K562 (cell line): ENCODE data around the gene KMT2E. TPM values are rescaled to one million over a fixed set of nuclear protein-coding genes. Genes with fewer than 3 reads are reported as not detected.

Experiments
- ATAC-seq: fragments of 200-7000 bp; cut with Tn5 transposase; 3 replicates; pipeline ENCODE4 v1.9.1; 2020; ENCODE audit warnings: moderate library complexity
- BruUV-seq: library from RNA; stranded (reverse); fragments of 400-500 nt; replicated peaks from 2 replicates; lab custom pipeline; 2021; lab: Mats Ljungman, UMichigan
- CTCF ChIA-PET: fragments of 300-600 bp; formaldehyde crosslinking; extraction: SDS; loops from one replicate; lab custom pipeline; 2021; ENCODE audit warnings: low intra/inter-chr PET ratio; lab: Yijun Ruan, JAX
- POLR2A ChIA-PET: fragments of 300-600, 350-650 bp; sonication (Branson Sonifier 250); formaldehyde crosslinking; extraction: SDS; loops from one replicate; lab custom pipeline; 2021; ENCODE audit warnings: antibody characterized with exemption, inconsistent platforms; lab: Yijun Ruan, JAX
- DNase-seq, 4 experiments: peaks; one replicate each; pipeline versions ENCODE4 v3.0.0 to v3.0.0-alpha.2; 2011 to 2018; ENCODE audit warnings: low spot score in 3 of 4, mixed read lengths in 3 of 4; ENCODE audit errors: extremely low read depth in 1 of 4
- FAIRE-seq: peaks from 2 replicates; lab custom pipeline; 2011; peaks lifted over from hg19 to GRCh38; lab: Jason Lieb, UNC
- H2AFZ ChIP-seq: 2 replicates; pipeline ENCODE4 v1.6.0; 2011; ENCODE audit warnings: low read depth, low read length, control low read depth, inconsistent platforms
- H3K27ac ChIP-seq: fragments of 200-600 bp; 3 replicates; pipeline ENCODE4 v1.8.0; 2011; ENCODE audit warnings: low read depth, mild to moderate bottlenecking, control low read depth, inconsistent platforms, low read length, moderate library complexity, mixed read lengths; ENCODE audit errors: extremely low read depth
- H3K27me3 ChIP-seq, 2 experiments: fragments of 300-600 bp in 1 of 2; 2 replicates in 1 of 2; 3 replicates in 1 of 2; pipeline versions ENCODE4 v1.6.0 to v1.8.0; 2011; ENCODE audit warnings: inconsistent platforms in 2 of 2, low read length in 2 of 2, mild to moderate bottlenecking in 1 of 2, mixed read lengths in 1 of 2, moderate library complexity in 1 of 2; ENCODE audit not compliant: control insufficient read depth in 2 of 2, insufficient read depth in 2 of 2
- H3K36me3 ChIP-seq: fragments of 300-600 bp; 3 replicates; pipeline ENCODE4 v1.8.0; 2011; ENCODE audit warnings: mild to moderate bottlenecking, low read length, inconsistent platforms; ENCODE audit not compliant: control insufficient read depth, insufficient read depth
- H3K4me1 ChIP-seq, 2 experiments: fragments of 200-600 bp in 1 of 2; replicated peaks in 1 of 2; 2 replicates in 1 of 2; 3 replicates in 1 of 2; pipeline versions ENCODE4 v1.5.1 to v1.8.0; 2011; ENCODE audit warnings: inconsistent platforms in 2 of 2, low read length in 2 of 2, mild to moderate bottlenecking in 1 of 2, mixed read lengths in 1 of 2, moderate library complexity in 1 of 2; ENCODE audit not compliant: control insufficient read depth in 2 of 2, insufficient read depth in 2 of 2
- H3K4me2 ChIP-seq: 2 replicates; pipeline ENCODE4 v1.6.1; 2011; ENCODE audit warnings: low read length, control low read depth, inconsistent platforms, mixed read lengths; ENCODE audit not compliant: insufficient read depth
- H3K4me3 ChIP-seq: fragments of 200-600 bp; sonication (generic), shearing (Covaris generic); 2 replicates; pipeline ENCODE4 v1.5.1; 2016; ENCODE audit warnings: control low read depth, inconsistent platforms
- H3K79me2 ChIP-seq: fragments of 200-600 bp; 3 replicates; pipeline ENCODE4 v1.8.0; 2011; ENCODE audit warnings: low read length, inconsistent platforms; ENCODE audit not compliant: control insufficient read depth, insufficient read depth
- H3K9ac ChIP-seq, 2 experiments: 2 replicates each; pipeline versions ENCODE4 v1.6.0 to v1.6.1; 2011; ENCODE audit warnings: low read depth in 2 of 2, low read length in 2 of 2, control low read depth in 1 of 2, inconsistent platforms in 1 of 2, mild to moderate bottlenecking in 1 of 2, mixed read lengths in 1 of 2; ENCODE audit not compliant: insufficient read depth in 1 of 2
- H3K9me1 ChIP-seq: one replicate; pipeline ENCODE4 v1.6.0; 2011; ENCODE audit warnings: inconsistent platforms, mild to moderate bottlenecking, low read length, moderate library complexity; ENCODE audit not compliant: control insufficient read depth, insufficient read depth
- H3K9me3 ChIP-seq: replicated peaks from 2 replicates; pipeline ENCODE4 v1.5.1; 2011; ENCODE audit warnings: low read depth, low read length, inconsistent platforms; ENCODE audit not compliant: control insufficient read depth, insufficient read depth
- H4K20me1 ChIP-seq: replicated peaks from 2 replicates; pipeline ENCODE4 v1.6.1; 2011; ENCODE audit warnings: low read length, inconsistent platforms, mixed read lengths; ENCODE audit not compliant: control insufficient read depth, insufficient read depth
- CBFA2T3 ChIP-seq: fragments of 450-650 bp; IDR thresholded peaks from 2 replicates; pipeline ENCODE4 v1.6.1; 2017
- HDGF ChIP-seq: fragments of 450-650 bp; IDR thresholded peaks from 2 replicates; pipeline ENCODE4 v1.6.1; 2016
- NFIC ChIP-seq: fragments of 450-650 bp; IDR thresholded peaks from 2 replicates; pipeline ENCODE4 v1.6.1; 2017; ENCODE audit warnings: mild to moderate bottlenecking, inconsistent platforms
- RBFOX2 ChIP-seq: fragments of 200-400 bp; formaldehyde crosslinking; IDR thresholded peaks from 2 replicates; pipeline ENCODE4 v1.6.1; 2017; ENCODE audit warnings: low read depth, mild to moderate bottlenecking, low read length, moderate library complexity
- SREBF1 ChIP-seq: fragments of 150-350 bp; IDR thresholded peaks from 2 replicates; pipeline ENCODE4 v1.6.1; 2014; ENCODE audit warnings: antibody characterized with exemption, low read depth, low read length, borderline replicate concordance
- U2AF1 ChIP-seq: fragments of 200-400 bp; formaldehyde crosslinking; optimal IDR thresholded peaks from 2 replicates; pipeline ENCODE3; 2017; ENCODE audit warnings: mild to moderate bottlenecking, low read depth, low read length, moderate library complexity
- ZC3H11A ChIP-seq: IDR thresholded peaks from 2 replicates; pipeline ENCODE4 v1.6.1; 2012; ENCODE audit warnings: low read depth, low read length, improper control_type of control experiment
- ZNF140 ChIP-seq: fragments of 250-450 bp; sonication (Bioruptor Pico); IDR thresholded peaks from 2 replicates; pipeline ENCODE4 v1.8.0; 2021; ENCODE audit warnings: moderate library complexity, mild to moderate bottlenecking, inconsistent platforms
- ZNF354B ChIP-seq: fragments of 250-450 bp; sonication (Bioruptor Pico); IDR thresholded peaks from 2 replicates; pipeline ENCODE4 v1.4.0; 2020
- ZNF445 ChIP-seq: fragments of 250-450 bp; sonication (Bioruptor Pico); IDR thresholded peaks from 2 replicates; pipeline ENCODE4 v1.4.0; 2020; ENCODE audit warnings: low read depth, mild to moderate bottlenecking, moderate library complexity
- WGBS: fragments of 100-300 bp; shearing (Covaris generic); methylation state at CpG from one replicate; pipeline ENCODE4 v1.1.6; 2016; ENCODE audit warnings: low coverage, mixed read lengths; ENCODE audit not compliant: insufficient coverage; ENCODE audit errors: missing lambda C conversion rate; 5-methylcytosine and 5-hydroxymethylcytosine counted together
- in situ Hi-C: fragments of 300-500 bp; cut with MboI; formaldehyde crosslinking; loops from 4 replicates; pipeline ENCODE4 v1.15.0; 2018; ENCODE audit warnings: inconsistent platforms, mixed read lengths
- intact Hi-C: fragments of 100-400 bp; cut with micrococcal nuclease; formaldehyde crosslinking; loops from 2 replicates; pipeline ENCODE4 v1.14.2; 2022
- polyA plus RNA-seq, 8 experiments: library from polyadenylated mRNA; depleted of rRNA in 4 of 8; stranded (reverse) in 5 of 8; unstranded in 3 of 8; fragments of >200 nt; fragmentation: Nextera tagmentation in 2 of 8; fragmentation: Illumina TruSeq in 1 of 8; extraction: Ambion mirVana in 2 of 8; extraction: Trizol in 1 of 8; gene quantifications; 2 replicates each; pipeline versions ENCODE4 v1.2.1 to v1.2.3, GENCODE V29; 2011 to 2014; ENCODE audit warnings: inconsistent platforms in 1 of 8, missing spikeins in 1 of 8
- total RNA-seq, 7 experiments: library from RNA; depleted of rRNA in 6 of 7; stranded (reverse); fragments of >200 nt in 6 of 7; fragmentation: Illumina TruSeq in 2 of 7; extraction: Trizol in 2 of 7; gene quantifications; 2 replicates each; pipeline versions ENCODE4 v1.2.1 to v1.2.3, GENCODE V29; 2011 to 2021; ENCODE audit warnings: low replicate concordance in 1 of 7
- TF ChIP-seq, protein P1 (sequence below), 3 experiments: fragments of 200-800 bp in 1 of 3; sonication (Bioruptor generic) in 1 of 3; sonication (generic) in 1 of 3; formaldehyde crosslinking in 1 of 3; IDR thresholded peaks; 2 replicates each; pipeline versions ENCODE4 v1.6.1 to v1.8.0; 2016 to 2022; ENCODE audit warnings: mild to moderate bottlenecking in 2 of 3, missing compliant biosample characterization in 2 of 3, missing genetic modification characterization in 2 of 3, missing genetic modification reagents in 1 of 3
- TF ChIP-seq, protein P2 (sequence below): fragments of 250-450 bp; sonication (Bioruptor Pico); IDR thresholded peaks from 2 replicates; pipeline ENCODE4 v1.8.0; 2021; ENCODE audit warnings: mild to moderate bottlenecking, moderate library complexity

The KMT2E gene
- total and polyA plus RNA-seq, 9 of the 15 experiments (the other 6 are each of a cell fraction or from before 2014, with no cell fraction given) = 8.9 to 55.3 (median 38.1) TPM

DNA sequence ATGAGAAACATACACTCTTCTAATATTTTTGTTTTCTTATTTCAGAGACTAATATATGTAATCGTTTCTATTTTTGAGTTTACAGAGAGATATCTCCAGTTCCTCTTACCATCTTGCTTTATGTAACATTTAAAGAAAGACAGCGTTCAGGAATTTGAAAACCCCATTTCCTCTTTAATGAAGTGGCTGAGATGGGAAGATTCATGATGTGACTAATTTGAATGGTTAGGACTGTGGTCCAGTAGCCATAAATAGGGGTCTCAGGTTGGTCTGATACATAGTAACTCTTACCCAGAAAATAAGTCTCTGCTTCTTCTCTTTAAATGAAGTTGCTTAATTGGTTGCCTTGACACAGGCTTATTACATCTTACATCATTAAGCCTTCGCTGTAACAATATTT lies 6.9 kb downstream of the KMT2E start (continued):
- TF ChIP-seq ZNF445 (CRISPR knock-in tag) = no peak
- TF ChIP-seq ZNF354B (CRISPR knock-in tag) = no peak
- TF ChIP-seq, protein P1, sequence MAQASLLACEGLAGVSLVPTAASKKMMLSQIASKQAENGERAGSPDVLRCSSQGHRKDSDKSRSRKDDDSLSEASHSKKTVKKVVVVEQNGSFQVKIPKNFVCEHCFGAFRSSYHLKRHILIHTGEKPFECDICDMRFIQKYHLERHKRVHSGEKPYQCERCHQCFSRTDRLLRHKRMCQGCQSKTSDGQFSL (CRISPR knock-in tag; IDR thresholded peaks at IDR 0.05) = no peak
- TF ChIP-seq, protein P1 (tag; IDR thresholded peaks at IDR 0.05) = no peak
- TF ChIP-seq RBFOX2 = 0 out of 2 replicates have a peak, but pooled peaks have one; percentile 14
- TF ChIP-seq, protein P2, sequence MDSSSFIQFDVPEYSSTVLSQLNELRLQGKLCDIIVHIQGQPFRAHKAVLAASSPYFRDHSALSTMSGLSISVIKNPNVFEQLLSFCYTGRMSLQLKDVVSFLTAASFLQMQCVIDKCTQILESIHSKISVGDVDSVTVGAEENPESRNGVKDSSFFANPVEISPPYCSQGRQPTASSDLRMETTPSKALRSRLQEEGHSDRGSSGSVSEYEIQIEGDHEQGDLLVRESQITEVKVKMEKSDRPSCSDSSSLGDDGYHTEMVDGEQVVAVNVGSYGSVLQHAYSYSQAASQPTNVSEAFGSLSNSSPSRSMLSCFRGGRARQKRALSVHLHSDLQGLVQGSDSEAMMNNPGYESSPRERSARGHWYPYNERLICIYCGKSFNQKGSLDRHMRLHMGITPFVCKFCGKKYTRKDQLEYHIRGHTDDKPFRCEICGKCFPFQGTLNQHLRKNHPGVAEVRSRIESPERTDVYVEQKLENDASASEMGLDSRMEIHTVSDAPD (CRISPR knock-in tag) = no peak
- TF ChIP-seq ZNF140 (CRISPR knock-in tag) = no peak
- TF ChIP-seq ZC3H11A = no peak
- no peak for TF ChIP-seq HDGF
- TF ChIP-seq CBFA2T3 = no peak

DNA sequence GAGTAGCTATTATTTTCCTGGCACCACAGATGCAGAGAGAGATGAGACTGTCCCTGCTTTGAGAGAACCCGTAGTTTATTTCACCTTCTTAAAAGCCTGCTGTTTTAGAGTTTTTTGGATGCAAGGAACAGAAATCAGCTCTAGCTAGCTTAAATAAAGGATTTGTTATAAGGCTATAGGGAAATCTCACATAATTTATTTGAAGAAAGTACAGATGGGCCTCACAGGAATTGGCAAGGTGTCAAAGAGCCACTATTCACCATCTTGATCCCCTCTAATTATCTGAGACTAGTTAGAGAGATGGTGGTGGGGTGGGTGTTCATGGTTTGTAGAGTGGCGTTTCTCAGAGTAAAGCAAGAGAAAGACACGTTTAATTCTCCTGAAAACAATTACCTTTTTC lies 7.3 kb downstream of the KMT2E start:
- DNase-seq = no peak
- WGBS = 55% methylated on average over 3 of the region's 3 CpGs

More for the DNA sequence above, 7.3 kb downstream of the KMT2E start:
- no peak for TF ChIP-seq SREBF1
- TF ChIP-seq U2AF1 = no peak
- TF ChIP-seq RBFOX2 = peak; percentile 47; the same call in 1 of the 2 replicates
- TF ChIP-seq NFIC = 0 out of 2 replicates have a peak, but pooled peaks have one; percentile 26
- no peak for FAIRE-seq
- Histone ChIP-seq H4K20me1 (peaks cover 47% of the 10 kb centered on the region), H2AFZ (no peak overlapping the region), H3K27ac (no peak overlapping the region), H3K4me2 (no peak overlapping the region), H3K4me3 (no peak overlapping the region), H3K36me3 (peaks cover 6% of the 10 kb centered on the region; the same call in 1 of the 3 replicates), H3K4me1 (peaks cover 4 to 20% of the 10 kb centered on the region in 2 experiments; a peak in 3 of 5 replicates), H3K9me1 (no peaks in the 10 kb centered on the region), H3K27me3 (no peaks in the 10 kb centered on the region), H3K79me2 (peaks cover 99% of the 10 kb centered on the region), H3K9ac (no peak overlapping the region), H3K9me3 (no peaks in the 10 kb centered on the region)
- BruUV-seq = no TSS peak
- in situ Hi-C loops (no loop called here), intact Hi-C loops (no loop called here)
- CTCF ChIA-PET = no interaction called here
- POLR2A ChIA-PET = interaction anchor here (1.1 kb wide), 1 partner anchor 11 kb away, joined by 3 read pairs; no protein-coding TSS in a partner anchor
- no peak for ATAC-seq
